Neural cell (in vitro differentiated cells): ENCODE data around the gene POLD1. TPM values are rescaled to one million over a fixed set of nuclear protein-coding genes. Genes with fewer than 3 reads are reported as not detected.

Source experiments
- H2AFZ ChIP-seq: fragments of 200-600, 300-800 bp; sonication (generic), shearing (Covaris generic); 2 replicates; pipeline ENCODE4 v1.6.0; 2014; ENCODE audit warnings: low read depth, mild to moderate bottlenecking, antibody characterized with exemption, low read length, moderate library complexity
- H3F3A ChIP-seq: fragments of 200-600 bp; shearing (Covaris generic); 2 replicates; pipeline ENCODE4 v1.6.1; 2016; ENCODE audit warnings: mild to moderate bottlenecking, moderate library complexity, mixed read lengths, antibody characterized with exemption, low read length; ENCODE audit not compliant: insufficient read depth, poor library complexity, severe bottlenecking
- H3K27ac ChIP-seq: fragments of 200-600, 300-800 bp; sonication (generic), shearing (Covaris generic); 2 replicates; pipeline ENCODE4 v1.5.1; 2014; ENCODE audit warnings: mild to moderate bottlenecking, low read length, moderate library complexity
- H3K27me3 ChIP-seq: fragments of 300-800, 200-600 bp; sonication (generic), shearing (Covaris generic); 2 replicates; pipeline ENCODE4 v1.6.0; 2014; ENCODE audit warnings: mild to moderate bottlenecking, low read depth, low read length, moderate library complexity; ENCODE audit not compliant: insufficient read depth
- H3K36me3 ChIP-seq: fragments of 300-800, 200-600 bp; sonication (generic), shearing (Covaris generic); 2 replicates; pipeline ENCODE4 v1.5.1; 2014; ENCODE audit warnings: mild to moderate bottlenecking, antibody characterized with exemption, low read length, moderate library complexity; ENCODE audit not compliant: insufficient read depth
- H3K4me2 ChIP-seq: fragments of 300-800, 200-600 bp; sonication (generic), shearing (Covaris generic); 2 replicates; pipeline ENCODE4 v1.6.0; 2014; ENCODE audit warnings: mild to moderate bottlenecking, low read length
- H3K4me3 ChIP-seq: fragments of 300-800, 200-600 bp; sonication (generic), shearing (Covaris generic); 2 replicates; pipeline ENCODE4 v1.5.1; 2014; ENCODE audit warnings: mild to moderate bottlenecking, low read length, moderate library complexity
- H3K79me2 ChIP-seq: fragments of 200-600 bp; shearing (Covaris generic); replicated peaks from 2 replicates; pipeline ENCODE4 v1.6.0; 2014; ENCODE audit warnings: mild to moderate bottlenecking, low read length, moderate library complexity; ENCODE audit not compliant: insufficient read depth
- H3K9ac ChIP-seq: fragments of 300-800, 200-600 bp; sonication (generic), shearing (Covaris generic); 2 replicates; pipeline ENCODE4 v1.6.1; 2016; ENCODE audit warnings: mild to moderate bottlenecking, low read length, mixed read lengths
- H3K9me2 ChIP-seq: fragments of 200-600 bp; shearing (Covaris generic); 2 replicates; pipeline ENCODE4 v1.6.1; 2016; ENCODE audit warnings: mild to moderate bottlenecking, low read length, mixed read lengths; ENCODE audit not compliant: insufficient read depth
- H3K9me3 ChIP-seq: fragments of 200-600, 300-800 bp; sonication (generic), shearing (Covaris generic); 2 replicates; pipeline ENCODE4 v1.6.1; 2016; ENCODE audit warnings: mild to moderate bottlenecking, mixed run types, low read length, moderate library complexity, mixed read lengths
- H4K20me1 ChIP-seq: fragments of 200-600 bp; shearing (Covaris generic); 2 replicates; pipeline ENCODE4 v1.6.1; 2016; ENCODE audit warnings: mild to moderate bottlenecking, mixed run types; ENCODE audit not compliant: insufficient read depth
- EP300 ChIP-seq: fragments of 450-650 bp; conservative IDR thresholded peaks from 2 replicates; pipeline ENCODE4 v1.6.1; 2014; ENCODE audit warnings: antibody characterized with exemption, mild to moderate bottlenecking, moderate library complexity; ENCODE audit not compliant: poor library complexity, severe bottlenecking
- EZH2 ChIP-seq: fragments of 200-600, 300-800 bp; shearing (Covaris generic), sonication (generic); IDR thresholded peaks from 2 replicates; pipeline ENCODE4 v1.6.1; 2014; ENCODE audit warnings: antibody characterized with exemption, low read length, borderline replicate concordance, mild to moderate bottlenecking; ENCODE audit not compliant: insufficient read depth, poor library complexity, severe bottlenecking
- MXI1 ChIP-seq: fragments of 450-650 bp; conservative IDR thresholded peaks from 2 replicates; pipeline ENCODE4 v1.6.1; 2014; ENCODE audit warnings: antibody characterized with exemption, mild to moderate bottlenecking; ENCODE audit not compliant: poor library complexity, severe bottlenecking
- POLR2AphosphoS5 ChIP-seq: IDR thresholded peaks from 2 replicates; pipeline ENCODE4 v1.6.1; 2012
- RAD21 ChIP-seq: fragments of 450-650 bp; conservative IDR thresholded peaks from 2 replicates; pipeline ENCODE4 v1.6.1; 2014; ENCODE audit warnings: antibody characterized with exemption, mild to moderate bottlenecking, moderate library complexity
- REST ChIP-seq: IDR thresholded peaks from 2 replicates; pipeline ENCODE4 v1.6.1; 2012; ENCODE audit warnings: borderline replicate concordance
- SMC3 ChIP-seq: fragments of 450-650 bp; conservative IDR thresholded peaks from 2 replicates; pipeline ENCODE4 v1.6.1; 2014; ENCODE audit warnings: antibody characterized with exemption, mild to moderate bottlenecking, moderate library complexity; ENCODE audit not compliant: poor library complexity
- TAF1 ChIP-seq: IDR thresholded peaks from 2 replicates; pipeline ENCODE4 v1.6.1; 2012; ENCODE audit warnings: low read depth
- polyA plus RNA-seq: library from polyadenylated mRNA; depleted of rRNA; stranded (reverse); fragments of >200 nt; gene quantifications from 2 replicates; pipeline ENCODE4 v1.2.3, GENCODE V29; 2014
- TF ChIP-seq, protein P1 (sequence below): fragments of 450-650 bp; IDR thresholded peaks from 2 replicates; pipeline ENCODE4 v1.5.1; 2014; ENCODE audit warnings: antibody characterized with exemption, mild to moderate bottlenecking, moderate library complexity; ENCODE audit not compliant: poor library complexity, severe bottlenecking

Gene POLD1
- polyA plus RNA-seq, 1 donor from 2014 or later: 13.1 TPM

DNA sequence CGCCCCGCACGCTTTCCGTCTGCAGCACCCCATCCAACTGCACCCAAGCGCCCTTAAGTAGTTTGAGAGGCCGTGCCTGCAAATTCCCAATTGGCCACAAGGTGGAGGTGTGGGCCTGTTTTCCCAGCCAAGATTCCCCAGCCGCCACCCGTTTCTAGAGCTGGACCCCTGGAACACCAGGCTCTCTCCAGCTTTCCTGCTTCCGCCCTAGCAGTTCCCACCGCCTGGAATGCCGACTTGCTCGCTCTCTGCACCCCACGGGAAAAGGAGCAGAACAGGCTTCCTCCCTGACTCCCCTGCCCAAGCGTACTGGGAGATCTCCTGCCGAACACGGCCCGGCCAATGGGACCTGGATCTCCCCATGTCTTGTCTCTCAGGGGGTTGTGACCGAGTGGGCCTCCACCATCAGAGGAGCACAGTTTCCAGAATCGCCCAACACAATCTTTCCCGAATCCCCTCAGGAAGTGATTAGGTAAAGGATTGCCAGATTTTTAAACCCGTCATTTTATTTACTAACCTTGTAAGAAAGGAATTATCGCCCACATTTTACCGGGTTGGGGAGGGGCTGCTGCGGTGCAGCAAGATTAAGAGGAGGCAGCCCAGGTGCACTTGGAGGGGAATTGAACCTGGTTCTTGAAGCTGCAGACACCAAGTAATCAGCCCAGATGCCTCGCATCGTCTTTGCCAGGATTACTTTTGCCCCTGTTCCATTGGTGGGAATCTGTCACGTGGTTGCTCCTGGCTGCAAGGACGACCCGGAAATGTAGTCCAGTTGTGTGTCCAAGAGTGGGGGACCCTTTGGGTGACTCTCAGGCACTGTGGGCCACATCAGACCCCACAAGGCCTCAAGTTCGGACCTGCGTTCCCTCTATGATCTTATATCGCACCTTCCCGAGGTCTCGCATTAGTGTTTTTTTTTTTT lies 15.2 kb upstream of the POLD1 start:
- Histone ChIP-seq H3K79me2 (no peaks in the 10 kb centered on the region), H2AFZ (peak overlapping the region; percentile 62), H3K9me3 (no peaks in the 10 kb centered on the region), H3K4me3 (peak overlapping the region; percentile 63), H4K20me1 (no peaks in the 10 kb centered on the region), H3K27me3 (no peaks in the 10 kb centered on the region), H3K27ac (no peak overlapping the region), H3F3A (no peaks in the 10 kb centered on the region), H3K4me2 (peak overlapping the region; percentile 62), H3K9me2 (no peaks in the 10 kb centered on the region), H3K9ac (peak overlapping the region; percentile 55), H3K36me3 (no peaks in the 10 kb centered on the region)
- TF ChIP-seq EP300 (peak; percentile 14), POLR2AphosphoS5 (no peak), SMC3 (peak; percentile 95), MXI1 (peak; percentile 24), TAF1 (no peak), REST (peak; percentile 97), EZH2 (no peak), RAD21 (peak; percentile 91)
- TF ChIP-seq, protein P1, sequence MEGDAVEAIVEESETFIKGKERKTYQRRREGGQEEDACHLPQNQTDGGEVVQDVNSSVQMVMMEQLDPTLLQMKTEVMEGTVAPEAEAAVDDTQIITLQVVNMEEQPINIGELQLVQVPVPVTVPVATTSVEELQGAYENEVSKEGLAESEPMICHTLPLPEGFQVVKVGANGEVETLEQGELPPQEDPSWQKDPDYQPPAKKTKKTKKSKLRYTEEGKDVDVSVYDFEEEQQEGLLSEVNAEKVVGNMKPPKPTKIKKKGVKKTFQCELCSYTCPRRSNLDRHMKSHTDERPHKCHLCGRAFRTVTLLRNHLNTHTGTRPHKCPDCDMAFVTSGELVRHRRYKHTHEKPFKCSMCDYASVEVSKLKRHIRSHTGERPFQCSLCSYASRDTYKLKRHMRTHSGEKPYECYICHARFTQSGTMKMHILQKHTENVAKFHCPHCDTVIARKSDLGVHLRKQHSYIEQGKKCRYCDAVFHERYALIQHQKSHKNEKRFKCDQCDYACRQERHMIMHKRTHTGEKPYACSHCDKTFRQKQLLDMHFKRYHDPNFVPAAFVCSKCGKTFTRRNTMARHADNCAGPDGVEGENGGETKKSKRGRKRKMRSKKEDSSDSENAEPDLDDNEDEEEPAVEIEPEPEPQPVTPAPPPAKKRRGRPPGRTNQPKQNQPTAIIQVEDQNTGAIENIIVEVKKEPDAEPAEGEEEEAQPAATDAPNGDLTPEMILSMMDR: peak; percentile 94

DNA sequence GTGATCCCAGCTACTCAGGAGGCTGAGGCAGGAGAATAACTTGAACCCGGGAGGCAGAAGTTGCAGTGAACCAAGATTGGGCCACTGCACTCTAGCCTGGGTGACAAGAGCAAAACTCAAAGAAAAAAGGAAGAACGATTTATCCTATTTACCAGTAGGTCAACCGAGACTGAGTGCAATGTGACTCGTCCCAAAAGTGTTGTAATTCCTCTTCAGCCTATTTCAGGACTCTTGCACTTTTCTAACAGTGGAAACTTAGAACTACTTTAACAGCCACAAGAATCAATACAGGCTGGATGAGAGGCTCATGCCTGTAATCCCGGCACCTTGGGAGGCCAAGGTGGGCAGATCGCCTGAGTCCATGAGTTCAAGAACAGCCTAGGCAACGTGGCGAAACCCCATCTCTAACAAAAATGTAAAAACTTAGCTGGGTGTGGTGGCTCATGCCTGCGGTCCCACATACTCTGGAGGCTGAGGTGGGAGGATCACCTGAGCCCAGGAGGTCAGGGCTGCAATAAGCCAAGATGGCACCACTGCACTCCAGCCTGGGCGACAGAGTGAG lies 12.2 kb upstream of the POLD1 start:
- TF ChIP-seq RAD21 (no peak), MXI1 (no peak), TAF1 (no peak), REST (no peak), EZH2 (no peak), POLR2AphosphoS5 (no peak), EP300 (no peak), SMC3 (no peak)
- TF ChIP-seq, protein P1: no peak
- Histone ChIP-seq H3K27ac (no peak overlapping the region), H3K4me2 (no peak overlapping the region), H3K27me3 (no peaks in the 10 kb centered on the region), H3K79me2 (no peaks in the 10 kb centered on the region), H4K20me1 (no peaks in the 10 kb centered on the region), H2AFZ (no peak overlapping the region), H3K9me2 (no peaks in the 10 kb centered on the region), H3F3A (no peaks in the 10 kb centered on the region), H3K36me3 (no peaks in the 10 kb centered on the region), H3K9me3 (no peaks in the 10 kb centered on the region), H3K4me3 (no peak overlapping the region), H3K9ac (no peak overlapping the region)
